ENCODE results near the gene TRAF7. TPM values are rescaled to one million over a fixed set of nuclear protein-coding genes. Genes with fewer than 3 reads are reported as not detected.

The TRAF7 gene
- total and polyA plus RNA-seq, 2 of the 13 experiments (the other 11 are each of a cell fraction or from before 2014, with no cell fraction given) = 47.9 to 65.6 TPM

- WGBS (ENCODE audit: low lambda C conversion rate) = 96% methylated on average over 29 of the region's 29 CpGs
- peaks cover 14 to 38% of the 10 kb centered on the region in 2 experiments; a peak in 3 of 5 replicates for H3K36me3 ChIP-seq (replicated peaks in 1 of 2; ENCODE audit: control insufficient read depth in 1 of 2, insufficient read depth in 2 of 2, low read length in 2 of 2)
- BruUV-seq (replicated peaks) = no TSS peak
- H3K9me3 ChIP-seq (ENCODE audit: low read length) = no peaks in the 10 kb centered on the region
- H3K4me1 ChIP-seq (ENCODE audit: insufficient read depth, low read length) = no peaks in the 10 kb centered on the region
- DNase-seq (ENCODE audit: low spot score) (no peak), ATAC-seq (no peak), FAIRE-seq (no peak)
- H3K27ac ChIP-seq (ENCODE audit: extremely low read length, insufficient read depth, low read length) = no peak overlapping the region
- H3K9ac ChIP-seq (ENCODE audit: insufficient read depth, low read depth, low read length) = no peak overlapping the region
- H4K20me1 ChIP-seq (ENCODE audit: insufficient read depth, low read length) = no peaks in the 10 kb centered on the region
- H3K79me2 ChIP-seq (ENCODE audit: insufficient read depth, low read length) = no peaks in the 10 kb centered on the region
- in situ Hi-C loops (cut with HindIII; ENCODE audit: extremely low pct_ligation_motif_present, low pct_unique_long_range_greater_than_20kb) (no loop called here), intact Hi-C loops (cut with micrococcal nuclease; ENCODE audit: unreplicated experiment) (no loop called here)
- ChIA-PET CTCF (ENCODE audit: low intra/inter-chr PET ratio, low total read pairs) (no interaction called here), POLR2A (interaction anchor here (0.8 to 1.4 kb wide), 3 partner anchors 10 to 17 kb away, joined by 3 to 7 read pairs (median 3); partner anchors contain the start of gene TRAF7)
- no peak overlapping the region for H3K4me3 ChIP-seq (replicated peaks in 1 of 3; ENCODE audit: insufficient read depth in 1 of 3, low read depth in 2 of 3, low read length in 3 of 3)
- no peak for TF ChIP-seq POGK (CRISPR knock-in tag; conservative IDR thresholded peaks at IDR 0.05)
- TF ChIP-seq SNRNP70 (IDR thresholded peaks at IDR 0.05; ENCODE audit: low read depth, low read length) = no peak
- TF ChIP-seq ZNF781 (CRISPR knock-in tag; IDR thresholded peaks at IDR 0.05; ENCODE audit: borderline replicate concordance, not compliant biosample characterization) = no peak
- no peak for TF ChIP-seq GATAD2A (CRISPR knock-in tag; IDR thresholded peaks at IDR 0.05)
- TF ChIP-seq ZNF670 (CRISPR knock-in tag; IDR thresholded peaks at IDR 0.05; ENCODE audit: borderline replicate concordance) = no peak
- no peak for TF ChIP-seq NFYB (CRISPR knock-in tag; IDR thresholded peaks at IDR 0.05)
- TF ChIP-seq ZKSCAN1 (IDR thresholded peaks at IDR 0.05; ENCODE audit: low read length) = no peak
- no peak for TF ChIP-seq ZNF17 (CRISPR knock-in tag; IDR thresholded peaks at IDR 0.05)
- TF ChIP-seq ZNF260 (CRISPR knock-in tag; IDR thresholded peaks at IDR 0.05; ENCODE audit: borderline replicate concordance, low read depth) = no peak
- no peak for TF ChIP-seq ZFY (CRISPR knock-in tag; IDR thresholded peaks at IDR 0.05)
- no peak overlapping the region for H3K4me2 ChIP-seq (ENCODE audit: low read depth, low read length)
- no peaks in the 10 kb centered on the region for H3K27me3 ChIP-seq (ENCODE audit: control insufficient read depth in 1 of 2, insufficient read depth in 2 of 2, low read length in 2 of 2)
- no peak overlapping the region for H2AFZ ChIP-seq (ENCODE audit: low read length)
Measured at GRCh38 chr16:2172688-2173335, 17.2 kb downstream of the TRAF7 start.
